Right atrium auricular region (tissue), 2 donors: ENCODE measurements around the gene CD9. TPM values are rescaled to one million over a fixed set of nuclear protein-coding genes. Genes with fewer than 3 reads are reported as not detected.

Experiments used
- DNase-seq: peaks from one replicate; pipeline ENCODE4 v3.0.0-alpha.2; 2019; ENCODE audit warnings: low spot score
- H3K27ac ChIP-seq, 2 donors: fragments of 200-600 bp; sonication (generic); 1 replicate in 1 of 2; 2 replicates in 1 of 2; pipeline ENCODE4 v1.5.1; 2016 to 2019
- H3K27me3 ChIP-seq, 2 donors: fragments of 200-600 bp; sonication (generic); one replicate each; pipeline versions ENCODE4 v1.5.1 to v1.6.0; 2017 to 2019
- H3K36me3 ChIP-seq: fragments of 200-600 bp; sonication (generic); one replicate; pipeline ENCODE4 v1.5.1; 2016
- H3K4me1 ChIP-seq, 2 donors: fragments of 200-600 bp; sonication (generic); one replicate each; pipeline versions ENCODE4 v1.5.1 to v1.6.0; 2017 to 2019
- H3K4me3 ChIP-seq, 2 donors: fragments of 200-600 bp; sonication (generic); 1 replicate in 1 of 2; 2 replicates in 1 of 2; pipeline ENCODE4 v1.5.1; 2017 to 2019; ENCODE audit warnings: mild to moderate bottlenecking in 1 of 2, moderate library complexity in 1 of 2
- H3K9me3 ChIP-seq, 2 donors: fragments of 200-600 bp; sonication (generic); one replicate each; pipeline ENCODE4 v1.5.1; 2019
- CTCF ChIP-seq, 2 donors: fragments of 200-600 bp; sonication (generic); IDR thresholded peaks; one replicate each; pipeline ENCODE4 v1.5.1; 2019; ENCODE audit warnings: antibody characterized with exemption in 2 of 2
- total RNA-seq, 2 donors: library from RNA; depleted of rRNA; stranded (reverse); fragments of >200 nt; gene quantifications; one replicate each; pipeline ENCODE4 v1.1.0, GENCODE V29; 2016

CD9 gene
- total RNA-seq, 2 donors from 2014 or later = 126 to 230 TPM

- Histone ChIP-seq H3K27ac (peak overlapping the region in 1 of 2 donors; percentile 29), H3K36me3 (no peaks in the 10 kb centered on the region), H3K4me1 (peaks cover 0 to 22% of the 10 kb centered on the region in 2 donors), H3K4me3 (no peak overlapping the region), H3K9me3 (no peaks in the 10 kb centered on the region), H3K27me3 (no peaks in the 10 kb centered on the region)
- TF ChIP-seq CTCF (IDR thresholded peaks at IDR 0.05) = no peak
- DNase-seq = no peak
Measured at GRCh38 chr12:6273205-6273540, 73.0 kb downstream of the CD9 start.

GRCh38 chr12:6273541-6274230, 73.5 kb downstream of the CD9 start:
- H3K27me3 ChIP-seq = no peaks in the 10 kb centered on the region
- H3K4me1 ChIP-seq = peaks cover 0 to 25% of the 10 kb centered on the region in 2 donors

GRCh38 chr12:6274231-6275221, 74.3 kb downstream of the CD9 start:
- no peaks in the 10 kb centered on the region for H3K36me3 ChIP-seq
- TF ChIP-seq CTCF (IDR thresholded peaks at IDR 0.05) = no peak
- peaks cover 0 to 32% of the 10 kb centered on the region in 2 donors for H3K4me1 ChIP-seq

More at GRCh38 chr12:6273541-6274230, 73.5 kb downstream of the CD9 start:
- TF ChIP-seq CTCF (IDR thresholded peaks at IDR 0.05) = no peak
- Histone ChIP-seq H3K4me3 (no peak overlapping the region), H3K27ac (peak overlapping the region; percentile 29 to 55), H3K36me3 (no peaks in the 10 kb centered on the region), H3K9me3 (no peaks in the 10 kb centered on the region)
- no peak for DNase-seq

GRCh38 chr12:6275928-6276887, 76.0 kb downstream of the CD9 start:
- no peaks in the 10 kb centered on the region for H3K9me3 ChIP-seq
- TF ChIP-seq CTCF (IDR thresholded peaks at IDR 0.05) = no peak
- peaks cover 0 to 43% of the 10 kb centered on the region in 2 donors for H3K4me1 ChIP-seq

More at GRCh38 chr12:6274231-6275221, 74.3 kb downstream of the CD9 start:
- no peak for DNase-seq
- peak overlapping the region in 1 of 2 donors; percentile 55 for H3K27ac ChIP-seq
- no peak overlapping the region for H3K4me3 ChIP-seq
- H3K27me3 ChIP-seq = no peaks in the 10 kb centered on the region
- H3K9me3 ChIP-seq = no peaks in the 10 kb centered on the region

GRCh38 chr12:6276956-6277620, 76.9 kb downstream of the CD9 start:
- Histone ChIP-seq H3K27ac (no peak overlapping the region), H3K4me3 (no peak overlapping the region), H3K4me1 (peaks cover 0 to 43% of the 10 kb centered on the region in 2 donors), H3K36me3 (no peaks in the 10 kb centered on the region), H3K9me3 (no peaks in the 10 kb centered on the region), H3K27me3 (no peaks in the 10 kb centered on the region)
- no peak for TF ChIP-seq CTCF (IDR thresholded peaks at IDR 0.05)
- no peak for DNase-seq

More at GRCh38 chr12:6275928-6276887, 76.0 kb downstream of the CD9 start:
- H3K4me3 ChIP-seq = no peak overlapping the region
- no peak for DNase-seq
- no peaks in the 10 kb centered on the region for H3K36me3 ChIP-seq
- peak overlapping the region in 1 of 2 donors; percentile 11 for H3K27ac ChIP-seq
- H3K27me3 ChIP-seq = no peaks in the 10 kb centered on the region
